PC-3 (cell line): ENCODE data around the gene HTR2A.
"Not testable (repeated sequence)": the region's sequence is repeated elsewhere in the genome, so short reads cannot be mapped to it uniquely, and the experiment has no call there.

Source experiments
- CTCF ChIP-seq: fragments of 300-600 bp; sonication (generic); conservative IDR thresholded peaks from 2 replicates; pipeline ENCODE4 v1.5.1; 2017; ENCODE audit warnings: antibody characterized with exemption, low read depth, mild to moderate bottlenecking, low read length
- EZH2 ChIP-seq: fragments of 300-600 bp; sonication (generic); IDR thresholded peaks from one replicate; pipeline ENCODE4 v1.6.1; 2017; ENCODE audit warnings: antibody characterized with exemption, mild to moderate bottlenecking, low read length; ENCODE audit not compliant: unreplicated experiment
- EZH2phosphoT487 ChIP-seq: fragments of 300-600 bp; sonication (generic); IDR thresholded peaks from 2 replicates; pipeline ENCODE4 v1.6.1; 2018; ENCODE audit warnings: mild to moderate bottlenecking, antibody characterized with exemption, low read length, borderline replicate concordance

DNA sequence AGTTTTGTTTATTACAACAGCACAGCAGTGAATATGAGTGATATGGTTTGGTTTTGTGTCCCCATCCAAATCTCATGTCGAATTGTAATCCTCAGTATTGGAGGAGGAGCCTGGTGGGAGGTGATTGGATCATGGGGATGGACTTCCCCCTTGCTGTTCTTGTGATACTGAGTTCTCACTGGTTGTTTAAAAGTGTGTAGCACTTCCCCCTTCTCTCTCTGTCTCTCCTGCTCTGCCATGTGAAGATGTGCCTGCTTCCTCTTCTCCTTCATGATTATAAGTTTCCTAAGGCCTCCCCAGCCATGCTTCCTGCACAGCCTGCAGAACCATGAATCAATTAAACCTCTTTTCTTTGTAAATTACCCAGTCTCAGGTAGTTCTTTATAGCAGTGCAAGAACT lies 91.9 kb downstream of the HTR2A start:
- TF ChIP-seq EZH2, CTCF, EZH2phosphoT487: not testable (repeated sequence)
